K562 (cell line): ENCODE results near the gene RNF224. TPM values are rescaled to one million over a fixed set of nuclear protein-coding genes. Genes with fewer than 3 reads are reported as not detected.
A peak's percentile ranks its signal among the peaks of the same experiment; 100 is the strongest.

ENCODE experiments used
- ILK ChIP-seq: fragments of 450-650 bp; IDR thresholded peaks from 2 replicates; pipeline ENCODE4 v1.6.1; 2016; ENCODE audit warnings: missing genetic modification characterization, low read depth, mild to moderate bottlenecking, missing compliant biosample characterization, moderate library complexity, borderline replicate concordance
- NFE2L1 ChIP-seq: fragments of 450-650 bp; IDR thresholded peaks from 2 replicates; pipeline ENCODE4 v1.6.1; 2016; ENCODE audit warnings: missing genetic modification characterization, low read depth, mild to moderate bottlenecking, missing compliant biosample characterization, moderate library complexity, borderline replicate concordance
- PRMT5 ChIP-seq: sonication (generic); formaldehyde crosslinking; IDR thresholded peaks from 2 replicates; pipeline ENCODE4 v1.5.0; 2020; ENCODE audit warnings: missing genetic modification reagents
- RBBP5 ChIP-seq: fragments of 200-600 bp; sonication (generic); IDR thresholded peaks from 2 replicates; pipeline ENCODE4 v1.6.1; 2012; ENCODE audit warnings: borderline replicate concordance, mild to moderate bottlenecking, low read length, control low read depth, inconsistent platforms; ENCODE audit not compliant: insufficient read depth, poor library complexity, severe bottlenecking
- RBM25 ChIP-seq: fragments of 200-400 bp; formaldehyde crosslinking; IDR thresholded peaks from 2 replicates; pipeline ENCODE4 v1.6.1; 2018; ENCODE audit warnings: low read length, low read depth, moderate library complexity; ENCODE audit not compliant: severe bottlenecking
- SNRNP70 ChIP-seq: fragments of 200-400 bp; formaldehyde crosslinking; optimal IDR thresholded peaks from 2 replicates; pipeline ENCODE3; 2017; ENCODE audit warnings: low read depth, low read length
- TRIM28 ChIP-seq: fragments of 450-650 bp; IDR thresholded peaks from 2 replicates; pipeline ENCODE4 v1.6.1; 2017
- YY1 ChIP-seq, 3 experiments: IDR thresholded peaks; 2 replicates each; pipeline ENCODE4 v1.6.1; 2011; ENCODE audit warnings: low read length in 2 of 3, mild to moderate bottlenecking in 2 of 3, moderate library complexity in 2 of 3, borderline replicate concordance in 1 of 3, control low read depth in 1 of 3, low read depth in 1 of 3; ENCODE audit not compliant: insufficient read depth in 3 of 3, insufficient replicate concordance in 2 of 3, control insufficient read depth in 1 of 3, insufficient read length in 1 of 3; ENCODE audit errors: extremely low read depth in 1 of 3
- ZFPM2 ChIP-seq: fragments of 250-450 bp; sonication (Bioruptor Pico); IDR thresholded peaks from 2 replicates; pipeline ENCODE4 v1.5.1; 2022; ENCODE audit warnings: mild to moderate bottlenecking
- ZNF165 ChIP-seq: fragments of 250-450 bp; sonication (Bioruptor Pico); IDR thresholded peaks from 2 replicates; pipeline ENCODE4 v1.4.0; 2020; ENCODE audit warnings: borderline replicate concordance
- ZNF75A ChIP-seq: fragments of 450-650 bp; formaldehyde crosslinking; IDR thresholded peaks from 2 replicates; pipeline ENCODE4 v1.4.0; 2020; ENCODE audit warnings: mild to moderate bottlenecking
- polyA plus RNA-seq, 8 experiments: library from polyadenylated mRNA; depleted of rRNA in 4 of 8; stranded (reverse) in 5 of 8; unstranded in 3 of 8; fragments of >200 nt; fragmentation: Nextera tagmentation in 2 of 8; fragmentation: Illumina TruSeq in 1 of 8; extraction: Ambion mirVana in 2 of 8; extraction: Trizol in 1 of 8; gene quantifications; 2 replicates each; pipeline versions ENCODE4 v1.2.1 to v1.2.3, GENCODE V29; 2011 to 2014; ENCODE audit warnings: inconsistent platforms in 1 of 8, missing spikeins in 1 of 8
- total RNA-seq, 7 experiments: library from RNA; depleted of rRNA in 6 of 7; stranded (reverse); fragments of >200 nt in 6 of 7; fragmentation: Illumina TruSeq in 2 of 7; extraction: Trizol in 2 of 7; gene quantifications; 2 replicates each; pipeline versions ENCODE4 v1.2.1 to v1.2.3, GENCODE V29; 2011 to 2021; ENCODE audit warnings: low replicate concordance in 1 of 7
- TF ChIP-seq, protein P1 (sequence below), 2 experiments: fragments of 450-650 bp in 1 of 2; IDR thresholded peaks; 2 replicates each; pipeline ENCODE4 v1.6.1; 2011 to 2017; ENCODE audit warnings: low read depth in 2 of 2, antibody characterized with exemption in 1 of 2, borderline replicate concordance in 1 of 2, low read length in 1 of 2, mild to moderate bottlenecking in 1 of 2, mixed read lengths in 1 of 2; ENCODE audit not compliant: control insufficient read depth in 1 of 2
- TF ChIP-seq, protein P2 (sequence below): fragments of 250-450 bp; sonication (Bioruptor Pico); IDR thresholded peaks from 2 replicates; pipeline ENCODE4 v1.4.0; 2020; ENCODE audit warnings: mild to moderate bottlenecking, moderate library complexity
- TF ChIP-seq, protein P3 (sequence below): IDR thresholded peaks from 3 replicates; pipeline ENCODE4 v1.6.1; 2011; ENCODE audit warnings: borderline replicate concordance, mild to moderate bottlenecking, moderate library complexity; ENCODE audit not compliant: insufficient read length; ENCODE audit errors: extremely low read depth
- TF ChIP-seq, protein P4 (sequence below): fragments of 250-450 bp; sonication (Bioruptor Pico); IDR thresholded peaks from 2 replicates; pipeline ENCODE4 v1.5.0; 2020; ENCODE audit warnings: mild to moderate bottlenecking

Gene RNF224
- total and polyA plus RNA-seq, 9 of the 15 experiments (the other 6 are each of a cell fraction or from before 2014, with no cell fraction given): not detected

DNA sequence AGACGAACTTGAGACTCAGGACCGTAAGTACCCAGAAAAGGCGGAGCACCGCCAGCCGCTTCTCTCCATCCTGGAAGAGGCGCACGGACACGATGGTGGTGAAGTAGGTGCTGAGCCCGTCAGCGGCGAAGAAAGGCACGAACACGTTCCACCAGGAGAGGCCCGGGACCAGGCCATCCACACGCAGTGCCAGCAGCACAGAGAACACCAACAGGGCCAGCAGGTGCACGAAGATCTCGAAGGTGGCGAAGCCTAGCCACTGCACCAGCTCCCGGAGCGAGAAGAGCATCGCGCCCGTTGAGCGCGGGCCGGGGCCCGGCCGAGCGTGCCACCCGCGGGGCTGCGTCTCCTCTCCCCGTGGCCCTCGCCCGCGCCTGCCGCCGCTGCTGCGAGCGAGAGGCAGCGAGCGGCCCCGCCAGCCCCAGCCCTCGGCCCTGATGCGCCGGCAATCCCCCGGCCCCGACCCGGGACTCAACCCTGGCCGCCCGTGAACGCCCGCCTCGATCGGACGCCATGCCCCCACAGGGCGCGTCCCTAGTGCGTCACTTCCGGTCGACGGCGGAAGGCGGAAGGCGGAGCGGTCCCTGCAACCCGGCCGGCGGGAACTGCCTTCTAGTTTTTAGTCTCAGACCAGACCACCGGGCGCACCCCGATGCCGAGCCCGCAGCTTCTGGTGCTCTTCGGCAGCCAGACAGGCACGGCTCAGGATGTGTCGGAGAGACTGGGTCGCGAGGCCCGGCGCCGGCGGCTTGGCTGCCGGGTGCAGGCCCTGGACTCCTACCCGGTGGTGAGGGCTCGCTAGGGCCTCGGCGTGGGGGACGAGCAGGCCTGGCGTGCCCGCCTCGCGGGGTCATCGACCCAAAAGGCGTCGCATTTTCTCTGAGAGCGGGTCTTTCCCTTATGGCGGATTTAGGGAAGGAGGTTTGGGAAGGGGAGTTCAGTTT is 21.9 kb upstream of the RNF224 start, which contains the start of the genes NDOR1 and TMEM203 (continued):
- no peak for TF ChIP-seq ZNF75A (CRISPR knock-in tag)
- no peak; the same call in 1 of the 2 replicates for TF ChIP-seq TRIM28
- TF ChIP-seq YY1 (IDR thresholded peaks at IDR 0.05; ENCODE audit: borderline replicate concordance in 1 of 3, control insufficient read depth in 1 of 3, extremely low read depth in 1 of 3, insufficient read depth in 3 of 3, insufficient read length in 1 of 3, insufficient replicate concordance in 2 of 3, low read depth in 1 of 3, low read length in 2 of 3): peak; percentile 66 to 96 (median 93)
- TF ChIP-seq SNRNP70: no peak
- TF ChIP-seq, protein P1, sequence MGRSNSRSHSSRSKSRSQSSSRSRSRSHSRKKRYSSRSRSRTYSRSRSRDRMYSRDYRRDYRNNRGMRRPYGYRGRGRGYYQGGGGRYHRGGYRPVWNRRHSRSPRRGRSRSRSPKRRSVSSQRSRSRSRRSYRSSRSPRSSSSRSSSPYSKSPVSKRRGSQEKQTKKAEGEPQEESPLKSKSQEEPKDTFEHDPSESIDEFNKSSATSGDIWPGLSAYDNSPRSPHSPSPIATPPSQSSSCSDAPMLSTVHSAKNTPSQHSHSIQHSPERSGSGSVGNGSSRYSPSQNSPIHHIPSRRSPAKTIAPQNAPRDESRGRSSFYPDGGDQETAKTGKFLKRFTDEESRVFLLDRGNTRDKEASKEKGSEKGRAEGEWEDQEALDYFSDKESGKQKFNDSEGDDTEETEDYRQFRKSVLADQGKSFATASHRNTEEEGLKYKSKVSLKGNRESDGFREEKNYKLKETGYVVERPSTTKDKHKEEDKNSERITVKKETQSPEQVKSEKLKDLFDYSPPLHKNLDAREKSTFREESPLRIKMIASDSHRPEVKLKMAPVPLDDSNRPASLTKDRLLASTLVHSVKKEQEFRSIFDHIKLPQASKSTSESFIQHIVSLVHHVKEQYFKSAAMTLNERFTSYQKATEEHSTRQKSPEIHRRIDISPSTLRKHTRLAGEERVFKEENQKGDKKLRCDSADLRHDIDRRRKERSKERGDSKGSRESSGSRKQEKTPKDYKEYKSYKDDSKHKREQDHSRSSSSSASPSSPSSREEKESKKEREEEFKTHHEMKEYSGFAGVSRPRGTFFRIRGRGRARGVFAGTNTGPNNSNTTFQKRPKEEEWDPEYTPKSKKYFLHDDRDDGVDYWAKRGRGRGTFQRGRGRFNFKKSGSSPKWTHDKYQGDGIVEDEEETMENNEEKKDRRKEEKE (IDR thresholded peaks at IDR 0.05; ENCODE audit: borderline replicate concordance in 1 of 2, control insufficient read depth in 1 of 2, low read depth in 2 of 2, low read length in 1 of 2): no peak
- TF ChIP-seq ZFPM2 (CRISPR knock-in tag): no peak
- TF ChIP-seq PRMT5 (CRISPR knock-in tag): no peak
- TF ChIP-seq, protein P2, sequence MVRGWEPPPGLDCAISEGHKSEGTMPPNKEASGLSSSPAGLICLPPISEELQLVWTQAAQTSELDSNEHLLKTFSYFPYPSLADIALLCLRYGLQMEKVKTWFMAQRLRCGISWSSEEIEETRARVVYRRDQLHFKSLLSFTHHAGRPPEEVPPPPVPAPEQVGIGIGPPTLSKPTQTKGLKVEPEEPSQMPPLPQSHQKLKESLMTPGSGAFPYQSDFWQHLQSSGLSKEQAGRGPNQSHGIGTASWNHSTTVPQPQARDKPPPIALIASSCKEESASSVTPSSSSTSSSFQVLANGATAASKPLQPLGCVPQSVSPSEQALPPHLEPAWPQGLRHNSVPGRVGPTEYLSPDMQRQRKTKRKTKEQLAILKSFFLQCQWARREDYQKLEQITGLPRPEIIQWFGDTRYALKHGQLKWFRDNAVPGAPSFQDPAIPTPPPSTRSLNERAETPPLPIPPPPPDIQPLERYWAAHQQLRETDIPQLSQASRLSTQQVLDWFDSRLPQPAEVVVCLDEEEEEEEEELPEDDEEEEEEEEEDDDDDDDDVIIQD (CRISPR knock-in tag): no peak
- TF ChIP-seq, protein P3, sequence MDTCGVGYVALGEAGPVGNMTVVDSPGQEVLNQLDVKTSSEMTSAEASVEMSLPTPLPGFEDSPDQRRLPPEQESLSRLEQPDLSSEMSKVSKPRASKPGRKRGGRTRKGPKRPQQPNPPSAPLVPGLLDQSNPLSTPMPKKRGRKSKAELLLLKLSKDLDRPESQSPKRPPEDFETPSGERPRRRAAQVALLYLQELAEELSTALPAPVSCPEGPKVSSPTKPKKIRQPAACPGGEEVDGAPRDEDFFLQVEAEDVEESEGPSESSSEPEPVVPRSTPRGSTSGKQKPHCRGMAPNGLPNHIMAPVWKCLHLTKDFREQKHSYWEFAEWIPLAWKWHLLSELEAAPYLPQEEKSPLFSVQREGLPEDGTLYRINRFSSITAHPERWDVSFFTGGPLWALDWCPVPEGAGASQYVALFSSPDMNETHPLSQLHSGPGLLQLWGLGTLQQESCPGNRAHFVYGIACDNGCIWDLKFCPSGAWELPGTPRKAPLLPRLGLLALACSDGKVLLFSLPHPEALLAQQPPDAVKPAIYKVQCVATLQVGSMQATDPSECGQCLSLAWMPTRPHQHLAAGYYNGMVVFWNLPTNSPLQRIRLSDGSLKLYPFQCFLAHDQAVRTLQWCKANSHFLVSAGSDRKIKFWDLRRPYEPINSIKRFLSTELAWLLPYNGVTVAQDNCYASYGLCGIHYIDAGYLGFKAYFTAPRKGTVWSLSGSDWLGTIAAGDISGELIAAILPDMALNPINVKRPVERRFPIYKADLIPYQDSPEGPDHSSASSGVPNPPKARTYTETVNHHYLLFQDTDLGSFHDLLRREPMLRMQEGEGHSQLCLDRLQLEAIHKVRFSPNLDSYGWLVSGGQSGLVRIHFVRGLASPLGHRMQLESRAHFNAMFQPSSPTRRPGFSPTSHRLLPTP: no peak
- TF ChIP-seq RBM25: no peak
- TF ChIP-seq, protein P4, sequence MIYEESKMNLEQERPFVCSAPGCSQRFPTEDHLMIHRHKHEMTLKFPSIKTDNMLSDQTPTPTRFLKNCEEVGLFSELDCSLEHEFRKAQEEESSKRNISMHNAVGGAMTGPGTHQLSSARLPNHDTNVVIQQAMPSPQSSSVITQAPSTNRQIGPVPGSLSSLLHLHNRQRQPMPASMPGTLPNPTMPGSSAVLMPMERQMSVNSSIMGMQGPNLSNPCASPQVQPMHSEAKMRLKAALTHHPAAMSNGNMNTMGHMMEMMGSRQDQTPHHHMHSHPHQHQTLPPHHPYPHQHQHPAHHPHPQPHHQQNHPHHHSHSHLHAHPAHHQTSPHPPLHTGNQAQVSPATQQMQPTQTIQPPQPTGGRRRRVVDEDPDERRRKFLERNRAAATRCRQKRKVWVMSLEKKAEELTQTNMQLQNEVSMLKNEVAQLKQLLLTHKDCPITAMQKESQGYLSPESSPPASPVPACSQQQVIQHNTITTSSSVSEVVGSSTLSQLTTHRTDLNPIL: no peak
- peak; percentile 87 for TF ChIP-seq RBBP5
- TF ChIP-seq ZNF165 (CRISPR knock-in tag): no peak
- no peak for TF ChIP-seq NFE2L1 (tag)
- TF ChIP-seq ILK: no peak
